Memory B cell (primary cell): ENCODE data around the gene RASAL1.

Experiments
- ATAC-seq: fragments of 150-1000 bp; cut with Tn5 transposase; 2 replicates; pipeline ENCODE4 v1.10.0; 2021; ENCODE audit warnings: low read depth, mild to moderate bottlenecking, moderate library complexity
- DNase-seq, 2 donors: peaks; one replicate each; pipeline ENCODE4 v3.0.0; 2022; ENCODE audit warnings: low spot score in 2 of 2
- H3K27ac Mint-ChIP-seq: one replicate; pipeline ENCODE4 v1.8.0; 2022; ENCODE audit warnings: mild to moderate bottlenecking, moderate library complexity, mixed read lengths
- H3K27me3 Mint-ChIP-seq: one replicate; pipeline ENCODE4 v1.8.0; 2022; ENCODE audit warnings: mixed read lengths
- H3K36me3 Mint-ChIP-seq: one replicate; pipeline ENCODE4 v1.8.0; 2022; ENCODE audit warnings: mild to moderate bottlenecking, mixed read lengths
- H3K4me1 Mint-ChIP-seq: one replicate; pipeline ENCODE4 v1.8.0; 2022; ENCODE audit warnings: mixed read lengths
- H3K4me3 Mint-ChIP-seq: one replicate; pipeline ENCODE4 v1.8.0; 2022; ENCODE audit warnings: mild to moderate bottlenecking, moderate library complexity, mixed read lengths
- H3K9me3 Mint-ChIP-seq: one replicate; pipeline ENCODE4 v1.8.0; 2022; ENCODE audit warnings: mixed read lengths

The RASAL1 gene

DNA sequence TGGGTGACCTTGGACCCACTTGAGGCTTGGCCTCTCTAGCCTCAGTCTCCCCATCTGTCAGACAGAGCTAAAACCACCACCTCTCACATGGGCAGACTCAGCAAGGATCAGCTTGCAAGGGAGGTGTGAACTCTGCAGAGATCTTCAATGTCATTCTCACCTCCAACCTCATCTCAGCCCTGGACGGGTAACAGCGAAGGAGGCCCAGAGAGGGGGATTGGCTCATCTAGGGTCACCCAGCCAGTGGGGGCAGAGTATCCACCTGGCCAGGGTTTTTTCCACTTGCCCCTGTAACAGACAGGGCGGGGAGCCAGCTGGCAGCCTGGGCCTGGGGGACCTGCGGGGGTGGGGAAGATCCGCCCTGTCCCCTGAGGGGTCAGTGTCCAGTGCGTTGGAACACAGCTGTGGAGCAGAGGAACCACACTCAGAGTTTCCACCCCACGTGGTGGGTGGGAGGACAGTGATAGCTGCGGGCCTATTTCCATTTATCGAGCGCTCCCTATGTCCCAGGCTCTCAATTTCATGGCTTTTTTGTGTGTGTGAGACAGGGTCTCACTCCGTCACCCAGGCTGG lies 51.6 kb downstream of the RASAL1 start:
- no peaks in the 10 kb centered on the region for H3K9me3 Mint-ChIP-seq
- H3K4me3 Mint-ChIP-seq = no peak overlapping the region
- DNase-seq = no peak
- no peaks in the 10 kb centered on the region for H3K27me3 Mint-ChIP-seq
- peaks cover 3% of the 10 kb centered on the region for H3K36me3 Mint-ChIP-seq
- no peak for ATAC-seq
- H3K4me1 Mint-ChIP-seq = peaks cover 49% of the 10 kb centered on the region
- H3K27ac Mint-ChIP-seq = no peak overlapping the region

DNA sequence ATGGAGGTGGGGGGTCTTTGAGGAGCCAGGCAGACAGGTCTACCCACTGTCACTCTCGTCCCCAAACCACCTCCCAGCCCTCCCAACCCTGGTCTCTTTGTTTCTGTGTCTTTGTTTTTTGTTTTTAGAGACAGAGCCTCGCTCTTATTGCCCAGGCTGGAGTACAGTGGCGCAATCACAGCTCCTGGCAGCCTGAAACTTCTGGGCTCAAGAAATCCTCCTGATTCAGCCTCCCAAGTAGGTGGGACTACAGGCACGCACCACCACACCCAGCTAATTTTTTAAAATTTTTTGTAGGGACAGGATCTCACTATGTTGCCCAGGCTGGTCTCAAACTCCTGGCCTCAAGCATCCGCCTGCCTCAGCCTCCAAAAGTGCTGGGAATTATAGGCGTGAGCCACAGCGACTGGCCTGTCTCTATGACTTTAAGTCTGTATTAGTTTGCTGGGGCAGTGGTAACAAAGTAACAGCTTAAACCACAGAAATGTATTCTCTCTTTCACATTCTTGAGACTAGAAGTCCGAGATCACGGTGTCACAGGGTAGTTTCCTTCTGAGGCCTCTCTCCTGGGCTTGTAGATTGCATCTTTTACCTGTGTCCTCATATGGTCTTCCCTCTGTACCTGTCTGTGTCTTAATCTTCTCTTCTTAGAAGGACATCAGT lies 52.9 kb downstream of the RASAL1 start:
- Mint-ChIP-seq H3K27ac (no peak overlapping the region), H3K4me3 (no peak overlapping the region), H3K36me3 (peaks cover 3% of the 10 kb centered on the region), H3K4me1 (peaks cover 47% of the 10 kb centered on the region), H3K9me3 (no peaks in the 10 kb centered on the region), H3K27me3 (peaks cover 2% of the 10 kb centered on the region)
- DNase-seq (no peak), ATAC-seq (no peak)

DNA sequence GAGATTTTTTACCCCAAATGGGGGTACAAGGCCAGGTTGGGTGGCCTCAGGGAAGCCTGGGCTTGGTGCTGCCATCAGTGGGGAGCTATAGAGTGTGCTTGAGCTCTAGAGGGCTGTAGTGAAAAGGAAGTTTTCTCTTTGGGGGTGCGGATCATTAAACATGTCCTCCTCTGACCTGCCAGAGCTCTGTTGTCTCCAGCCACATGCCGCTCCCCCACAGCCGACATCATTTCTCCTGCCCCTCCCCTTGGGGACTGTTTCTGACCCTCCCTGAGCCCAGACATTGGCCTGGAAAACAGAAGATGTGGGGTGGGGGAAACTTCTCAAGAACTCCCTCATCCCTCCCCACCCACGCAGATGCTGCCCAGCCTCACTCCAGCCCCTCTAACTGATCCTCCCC lies 53.7 kb downstream of the RASAL1 start:
- ATAC-seq (no peak), DNase-seq (no peak)
- H3K36me3 Mint-ChIP-seq = peaks cover 3% of the 10 kb centered on the region
- H3K4me3 Mint-ChIP-seq = no peak overlapping the region
- H3K27me3 Mint-ChIP-seq = peaks cover 2% of the 10 kb centered on the region
- H3K9me3 Mint-ChIP-seq = no peaks in the 10 kb centered on the region
- H3K4me1 Mint-ChIP-seq = peaks cover 46% of the 10 kb centered on the region
- no peak overlapping the region for H3K27ac Mint-ChIP-seq

DNA sequence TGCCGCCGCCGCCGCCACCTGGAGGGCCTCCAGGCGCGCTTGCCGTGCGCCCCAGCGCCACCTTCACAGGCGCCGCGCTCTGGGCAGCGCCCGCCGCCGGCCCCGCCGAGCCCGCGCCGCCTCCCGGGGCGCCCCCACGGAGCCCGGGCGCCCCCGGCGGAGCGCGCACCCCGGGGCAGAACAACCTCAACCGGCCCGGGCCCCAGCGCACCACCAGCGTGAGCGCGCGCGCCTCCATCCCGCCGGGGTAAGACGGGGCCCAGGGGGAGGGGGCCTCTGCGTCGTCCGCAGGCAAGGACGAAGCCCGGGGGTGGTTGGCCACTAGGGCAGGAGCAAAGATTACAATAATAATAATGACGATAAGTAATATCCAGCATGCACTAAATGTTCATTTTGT lies 57.7 kb downstream of the RASAL1 start:
- H3K4me1 Mint-ChIP-seq = peaks cover 60% of the 10 kb centered on the region
- no peak for DNase-seq
- peaks cover 2% of the 10 kb centered on the region for H3K27me3 Mint-ChIP-seq
- H3K36me3 Mint-ChIP-seq = no peaks in the 10 kb centered on the region
- H3K27ac Mint-ChIP-seq = peak overlapping the region; percentile 71
- no peaks in the 10 kb centered on the region for H3K9me3 Mint-ChIP-seq
- peak overlapping the region; percentile 54 for H3K4me3 Mint-ChIP-seq
- ATAC-seq = no peak

DNA sequence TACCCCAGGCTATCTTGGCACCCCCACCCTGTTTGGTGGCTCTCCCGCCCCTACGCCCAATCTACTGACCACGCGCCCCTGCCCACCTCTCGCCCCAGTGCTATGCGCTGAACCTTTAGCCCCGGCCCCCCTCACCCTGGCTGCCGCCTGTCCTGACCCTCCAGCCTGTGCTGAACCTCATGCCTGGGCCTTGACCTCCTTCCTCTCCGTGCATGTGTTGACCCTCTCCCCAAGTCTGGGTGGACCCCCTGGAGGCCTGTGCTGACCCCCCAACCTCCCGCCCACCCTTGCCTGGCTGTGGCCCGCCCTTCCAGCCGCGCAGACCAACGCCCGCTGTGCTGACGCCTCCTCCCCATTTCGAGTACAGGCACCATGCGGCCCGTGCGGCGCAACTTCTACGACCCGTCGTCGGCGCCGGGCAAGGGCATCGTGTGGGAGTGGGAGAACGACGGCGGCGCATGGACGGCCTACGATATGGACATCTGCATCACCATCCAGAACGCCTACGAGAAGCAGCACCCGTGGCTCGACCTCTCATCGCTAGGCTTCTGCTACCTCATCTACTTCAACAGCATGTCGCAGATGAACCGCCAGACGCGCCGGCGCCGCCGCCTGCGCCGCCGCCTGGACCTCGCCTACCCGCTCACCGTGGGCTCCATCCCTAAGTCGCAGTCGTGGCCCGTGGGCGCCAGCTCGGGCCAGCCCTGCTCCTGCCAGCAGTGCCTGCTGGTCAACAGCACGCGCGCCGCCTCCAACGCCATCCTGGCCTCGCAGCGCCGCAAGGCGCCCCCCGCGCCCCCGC lies 58.3 kb downstream of the RASAL1 start:
- H3K4me1 Mint-ChIP-seq = peaks cover 60% of the 10 kb centered on the region
- H3K27ac Mint-ChIP-seq = peak overlapping the region; percentile 69
- ATAC-seq (no peak), DNase-seq (peak in 1 of 2 donors; percentile 44)
- H3K9me3 Mint-ChIP-seq = no peaks in the 10 kb centered on the region
- H3K27me3 Mint-ChIP-seq = peaks cover 2% of the 10 kb centered on the region
- H3K4me3 Mint-ChIP-seq = peak overlapping the region; percentile 65
- no peaks in the 10 kb centered on the region for H3K36me3 Mint-ChIP-seq

DNA sequence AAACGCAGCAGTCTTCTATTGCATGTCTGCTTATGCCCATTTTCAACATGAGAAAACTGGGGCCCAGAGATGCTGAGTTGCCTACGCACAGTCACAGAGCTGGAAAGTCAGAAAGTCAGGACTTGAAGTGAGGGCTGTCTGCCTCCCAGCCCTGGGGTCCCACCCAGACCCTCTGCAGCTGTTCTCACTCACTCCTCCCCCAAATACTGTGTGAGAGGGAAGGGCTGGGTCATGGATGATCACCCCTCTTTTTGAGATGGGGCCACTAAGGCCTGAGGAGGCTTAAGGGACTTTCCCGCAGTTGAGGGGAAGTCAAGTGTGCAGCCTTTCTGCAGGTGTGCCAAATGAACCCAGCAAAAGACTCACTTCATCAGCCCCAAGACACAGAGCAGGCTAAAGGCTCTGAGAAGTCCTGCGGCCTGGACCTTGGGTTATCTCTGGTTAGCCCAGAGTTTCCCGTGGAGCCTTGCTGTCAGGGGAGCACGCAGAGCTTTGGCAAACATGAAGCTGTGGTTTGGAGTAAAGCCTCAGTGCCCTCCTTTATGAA lies 60.4 kb downstream of the RASAL1 start:
- peak; percentile 87 for ATAC-seq
- DNase-seq = peak; percentile 72 to 75
- Mint-ChIP-seq H3K36me3 (no peaks in the 10 kb centered on the region), H3K27me3 (peaks cover 2% of the 10 kb centered on the region), H3K27ac (peak overlapping the region; percentile 95), H3K4me3 (peak overlapping the region; percentile 67), H3K9me3 (no peaks in the 10 kb centered on the region), H3K4me1 (peaks cover 66% of the 10 kb centered on the region)

DNA sequence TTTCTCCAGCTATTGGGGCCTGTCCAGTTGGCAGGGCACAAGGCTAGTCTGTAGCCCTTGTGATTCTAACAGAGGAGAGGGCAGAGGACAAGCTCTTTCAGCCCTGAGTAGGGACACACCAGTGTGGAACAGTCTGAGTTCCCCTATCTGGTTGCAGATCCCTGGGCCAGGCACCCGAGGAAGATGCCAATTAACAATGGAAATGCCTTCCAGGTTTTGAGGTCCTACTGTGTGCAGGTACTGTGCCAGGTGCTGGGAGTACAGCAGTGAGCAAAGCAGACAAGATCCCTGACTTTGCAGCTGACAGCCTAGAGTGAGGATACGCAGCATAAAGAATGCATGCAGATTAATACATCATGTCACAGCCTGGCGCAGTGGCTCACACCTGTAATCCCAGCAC lies 62.0 kb downstream of the RASAL1 start:
- H3K36me3 Mint-ChIP-seq = no peaks in the 10 kb centered on the region
- H3K4me1 Mint-ChIP-seq = peaks cover 64% of the 10 kb centered on the region
- H3K9me3 Mint-ChIP-seq = no peaks in the 10 kb centered on the region
- peak overlapping the region; percentile 95 for H3K27ac Mint-ChIP-seq
- ATAC-seq = no peak
- peaks cover 2% of the 10 kb centered on the region for H3K27me3 Mint-ChIP-seq
- H3K4me3 Mint-ChIP-seq = peak overlapping the region; percentile 35
- no peak for DNase-seq

DNA sequence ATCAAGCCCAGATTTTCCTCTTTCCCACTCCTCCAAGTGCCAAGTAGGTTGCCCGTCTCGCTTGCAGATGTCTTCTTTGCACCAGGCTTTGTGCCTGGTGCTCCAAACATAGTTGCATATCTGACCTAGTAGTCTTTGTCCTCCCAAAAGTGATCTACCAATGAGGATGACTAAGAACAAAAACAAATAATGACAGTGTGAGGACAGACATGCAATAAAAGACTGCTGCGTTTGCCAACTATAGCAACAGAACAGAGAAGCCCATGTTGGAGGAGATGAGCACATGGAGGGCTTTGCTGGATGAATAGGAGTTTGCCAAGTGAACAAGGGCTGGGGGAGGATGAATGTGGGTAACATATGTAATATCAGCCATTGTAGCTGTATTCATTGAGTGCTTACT lies 63.4 kb downstream of the RASAL1 start:
- peaks cover 64% of the 10 kb centered on the region for H3K4me1 Mint-ChIP-seq
- H3K27me3 Mint-ChIP-seq = no peaks in the 10 kb centered on the region
- H3K36me3 Mint-ChIP-seq = no peaks in the 10 kb centered on the region
- ATAC-seq (no peak), DNase-seq (no peak)
- no peak overlapping the region for H3K4me3 Mint-ChIP-seq
- H3K9me3 Mint-ChIP-seq = no peaks in the 10 kb centered on the region
- H3K27ac Mint-ChIP-seq = peak overlapping the region; percentile 62

DNA sequence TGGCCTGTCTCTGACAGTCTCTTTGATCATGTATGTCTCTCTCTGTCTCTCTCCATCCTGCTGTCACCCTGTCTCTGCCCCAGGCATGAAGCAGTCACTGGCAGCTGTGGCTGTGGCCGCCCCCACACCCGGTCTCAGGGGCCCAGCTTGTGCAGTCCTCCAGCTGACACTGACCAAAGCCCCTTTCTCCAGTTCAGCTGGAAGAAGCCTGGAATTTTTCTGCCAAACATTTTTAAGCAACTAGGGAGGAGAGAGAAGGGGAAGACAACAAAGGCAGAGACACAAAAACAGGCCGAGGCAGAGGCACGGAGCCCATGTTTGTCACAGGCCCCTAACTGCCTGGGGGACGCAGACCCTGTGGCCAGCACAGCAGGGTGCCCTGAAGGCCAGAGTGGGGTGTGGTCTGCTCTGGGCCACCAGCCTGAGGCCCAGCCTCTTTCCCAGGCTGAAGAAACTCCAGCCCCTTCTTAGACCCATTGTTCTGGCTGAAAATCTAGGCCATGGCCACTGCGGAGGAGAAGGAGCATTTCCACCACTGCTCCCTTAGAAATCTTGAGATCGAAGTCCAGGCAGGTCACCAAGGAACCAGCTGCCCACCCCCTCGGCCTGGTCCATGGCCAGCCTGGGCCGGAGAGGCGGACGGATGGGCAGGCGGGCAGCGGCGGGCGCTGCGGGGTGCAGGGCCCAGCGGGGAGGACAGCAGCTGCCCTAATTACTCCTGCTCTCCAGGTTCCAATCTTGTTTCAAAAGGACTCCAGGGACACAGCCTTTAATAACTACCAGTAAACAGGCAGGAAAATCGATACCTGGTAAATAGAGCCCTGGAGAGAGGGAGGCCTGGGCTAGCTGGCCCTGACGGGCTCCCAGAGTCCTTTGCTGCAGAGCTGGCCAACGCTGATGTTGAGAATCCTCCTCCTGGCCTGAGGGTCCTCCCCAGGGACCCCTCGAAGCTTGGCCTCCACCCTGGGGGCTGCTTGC lies 64.1 kb downstream of the RASAL1 start:
- no peaks in the 10 kb centered on the region for H3K27me3 Mint-ChIP-seq
- no peak overlapping the region for H3K4me3 Mint-ChIP-seq

DNA sequence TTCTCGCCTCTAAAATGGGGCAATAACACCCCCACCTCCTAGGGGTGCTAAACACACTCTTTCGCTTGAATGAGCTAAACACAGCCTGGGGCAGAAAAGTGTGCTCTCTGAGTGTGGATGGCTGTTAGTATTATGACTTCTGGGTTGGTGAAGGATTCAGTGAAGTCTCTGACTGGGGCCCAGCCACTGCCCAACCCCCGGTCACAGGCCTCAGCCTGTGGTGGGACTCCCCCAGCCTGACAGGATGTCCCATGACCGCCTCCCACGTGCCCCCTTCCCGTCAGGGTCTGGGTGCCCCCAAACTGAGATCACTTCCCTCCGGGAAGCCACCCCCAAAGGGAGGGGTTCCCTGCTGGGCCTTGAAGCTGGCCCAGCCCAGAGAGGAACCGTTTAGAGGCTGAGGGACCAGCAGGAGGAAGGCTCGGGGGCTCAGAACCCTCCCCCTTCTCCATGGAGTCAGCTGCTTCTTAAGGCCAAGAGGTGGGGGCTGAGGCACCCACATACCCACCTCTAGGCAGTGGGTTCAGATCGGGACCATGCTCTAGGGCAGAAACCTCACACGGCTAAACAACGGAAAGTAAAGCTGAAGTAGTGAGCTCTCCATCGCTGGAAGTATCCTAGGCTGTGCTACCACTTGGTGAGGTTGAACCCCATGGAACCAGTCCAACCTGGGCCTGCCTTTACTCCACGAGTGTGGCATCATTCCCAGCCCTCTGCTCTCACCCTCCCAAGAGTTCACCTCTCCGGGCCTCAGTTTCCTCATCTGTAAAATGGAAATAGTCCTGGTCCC lies 65.2 kb downstream of the RASAL1 start:
- Mint-ChIP-seq H3K27ac (peak overlapping the region; percentile 80), H3K9me3 (no peaks in the 10 kb centered on the region), H3K4me3 (peak overlapping the region; percentile 0), H3K27me3 (no peaks in the 10 kb centered on the region), H3K4me1 (peaks cover 62% of the 10 kb centered on the region), H3K36me3 (no peaks in the 10 kb centered on the region)
- peak; percentile 59 to 70 for DNase-seq
- ATAC-seq = peak; percentile 81

More for the DNA sequence above, 64.1 kb downstream of the RASAL1 start:
- Mint-ChIP-seq H3K4me1 (peaks cover 65% of the 10 kb centered on the region), H3K36me3 (no peaks in the 10 kb centered on the region), H3K9me3 (no peaks in the 10 kb centered on the region), H3K27ac (peak overlapping the region; percentile 80)
- DNase-seq = no peak
- ATAC-seq = no peak

DNA sequence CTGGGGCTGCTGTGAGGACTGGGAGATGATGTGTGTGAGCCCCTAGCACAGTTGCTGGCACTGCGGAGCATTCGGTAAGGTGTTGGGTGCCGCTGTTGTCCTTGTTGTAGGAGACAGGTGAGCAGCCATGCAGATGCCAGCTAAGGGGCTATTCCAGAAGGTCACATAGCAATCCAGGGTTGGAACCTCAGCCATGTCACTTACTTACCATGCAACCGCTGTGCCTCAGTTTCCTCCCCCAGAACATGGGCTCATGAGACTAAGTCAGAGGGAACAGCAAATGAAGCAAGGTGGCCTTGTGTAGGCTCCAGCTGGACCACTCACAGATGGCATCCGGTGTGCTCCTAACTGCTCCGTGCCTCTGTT lies 65.8 kb downstream of the RASAL1 start:
- H3K4me3 Mint-ChIP-seq = no peak overlapping the region
- DNase-seq = no peak
- peak overlapping the region; percentile 80 for H3K27ac Mint-ChIP-seq
- H3K4me1 Mint-ChIP-seq = peaks cover 62% of the 10 kb centered on the region
- no peaks in the 10 kb centered on the region for H3K36me3 Mint-ChIP-seq
- H3K27me3 Mint-ChIP-seq = no peaks in the 10 kb centered on the region
- no peak for ATAC-seq
- H3K9me3 Mint-ChIP-seq = no peaks in the 10 kb centered on the region

DNA sequence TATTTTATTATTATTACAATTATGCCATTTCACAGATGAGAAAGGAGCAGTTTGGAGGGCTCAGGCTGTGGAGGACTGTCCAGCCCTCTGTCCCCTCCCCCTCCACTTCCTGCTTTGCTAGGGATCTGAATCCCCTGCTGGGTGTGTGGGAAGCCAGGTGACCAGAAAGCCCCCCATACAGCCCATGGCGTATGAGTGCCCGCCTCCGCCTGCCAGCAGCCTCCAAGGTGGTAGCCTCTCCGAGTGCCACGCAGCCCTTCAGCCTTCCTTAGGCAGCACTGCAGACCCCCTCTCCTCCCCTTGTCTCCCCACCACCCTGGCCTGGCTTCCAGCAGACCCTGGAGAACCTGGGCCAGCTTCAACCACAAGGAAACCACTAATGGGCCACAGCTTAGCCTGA lies 66.4 kb downstream of the RASAL1 start:
- DNase-seq (no peak), ATAC-seq (no peak)
- Mint-ChIP-seq H3K4me3 (no peak overlapping the region), H3K4me1 (peaks cover 62% of the 10 kb centered on the region), H3K27me3 (no peaks in the 10 kb centered on the region), H3K36me3 (no peaks in the 10 kb centered on the region), H3K27ac (peak overlapping the region; percentile 80), H3K9me3 (no peaks in the 10 kb centered on the region)
